Stimulated activated naive CD4-positive, alpha-beta T cell treated with Interleukin-2 at 50 U/mL for 16 hours (primary cell): ENCODE data around the gene DNASE1L3.
"Not testable (repeated sequence)": the region's sequence is repeated elsewhere in the genome, so short reads cannot be mapped to it uniquely, and the experiment has no call there.

Experiments
- DNase-seq: peaks from one replicate; lab custom pipeline; 2025; lab: John Stamatoyannopoulos, UW

The DNASE1L3 gene

DNA sequence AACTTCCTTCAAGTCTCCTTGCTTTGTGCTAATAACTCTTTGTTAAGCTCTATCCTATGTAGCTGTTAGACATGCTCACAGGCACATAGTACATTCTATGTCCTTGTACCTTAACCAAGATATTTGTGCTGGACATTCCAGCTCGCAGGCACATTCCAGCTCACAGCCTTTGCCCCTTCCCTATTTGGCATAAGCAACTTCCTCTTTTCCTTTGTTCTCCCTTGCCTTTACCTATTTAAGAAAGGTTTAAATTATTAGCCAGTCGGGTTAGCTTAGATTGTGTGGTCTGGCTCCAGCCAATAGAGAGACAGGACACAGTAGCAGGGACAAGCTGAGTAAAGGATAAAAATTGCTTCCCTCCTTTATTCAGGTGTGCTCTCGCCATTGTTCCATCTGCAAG is 9.3 kb downstream of the DNASE1L3 start:
- DNase-seq: not testable (repeated sequence)

DNA sequence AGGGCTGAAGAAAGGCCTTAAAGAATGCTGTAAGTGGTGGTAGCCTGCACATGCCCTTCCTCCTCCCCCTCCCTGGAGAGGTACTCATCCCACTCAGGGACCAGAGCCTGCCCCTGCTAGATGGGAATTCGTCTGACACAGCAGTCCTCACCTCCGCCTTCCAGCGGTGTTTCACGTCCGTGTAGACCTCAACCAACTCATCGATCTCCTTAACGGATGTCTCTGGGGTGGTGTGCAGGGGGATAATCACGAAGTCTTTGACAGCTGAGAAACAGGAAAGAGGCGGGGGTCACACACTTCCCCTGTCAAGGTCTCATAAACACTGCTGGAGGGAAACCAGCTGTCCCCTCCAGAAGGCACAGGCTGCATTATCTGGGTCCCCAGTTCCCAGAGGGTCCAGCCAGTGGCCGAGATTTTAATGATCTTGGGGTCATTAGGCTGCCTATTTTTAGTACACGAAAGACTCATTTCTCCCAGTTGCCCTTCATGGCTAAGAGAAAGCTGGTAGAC is 9.9 kb downstream of the DNASE1L3 start:
- no peak for DNase-seq

DNA sequence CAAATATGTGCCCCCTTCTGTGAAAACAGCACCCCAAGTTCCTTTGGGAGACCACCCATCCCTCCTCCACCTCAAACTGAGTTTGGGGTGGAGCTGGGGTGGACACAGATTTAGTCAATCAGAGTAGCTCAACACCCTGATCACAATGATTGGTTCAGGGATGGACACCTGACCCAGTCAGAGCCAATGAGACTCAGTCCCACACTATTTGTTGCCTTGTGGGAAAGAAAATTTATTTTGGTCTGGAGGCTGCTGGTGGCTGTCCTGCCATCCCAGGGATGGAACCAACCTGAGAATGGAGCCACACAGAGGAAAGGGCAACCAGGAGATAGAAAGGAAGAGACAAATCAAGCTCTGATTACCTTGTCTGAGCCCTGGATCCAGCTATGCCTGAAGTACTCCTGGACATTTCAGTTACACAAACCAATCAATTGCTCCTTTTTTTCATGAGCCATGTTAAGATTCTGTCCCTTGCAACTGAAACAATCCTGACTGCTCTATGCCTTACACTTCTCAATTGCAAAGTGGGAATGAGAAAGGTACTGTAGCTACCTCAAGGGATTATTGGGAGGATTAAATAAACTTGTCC is 10.6 kb downstream of the DNASE1L3 start:
- no peak for DNase-seq

DNA sequence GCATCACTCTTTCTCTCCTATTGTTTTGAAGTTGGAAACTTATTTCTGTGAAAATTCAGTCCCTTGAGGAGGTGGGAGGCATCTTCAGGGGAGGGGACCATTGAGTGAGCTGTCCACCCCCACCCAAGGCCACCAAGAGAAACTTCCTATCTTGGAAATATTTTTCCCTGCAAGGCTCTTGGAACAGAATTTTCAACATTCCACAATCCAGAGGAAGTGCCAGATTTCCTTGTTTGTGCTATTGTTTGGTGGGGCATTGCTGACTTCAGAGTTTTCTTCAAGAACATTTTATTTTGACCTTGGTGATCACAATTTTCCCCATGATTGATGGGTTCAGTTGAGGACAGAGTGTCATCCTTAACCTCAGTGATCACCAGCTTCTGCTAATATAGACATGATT is 12.0 kb downstream of the DNASE1L3 start:
- DNase-seq: no peak

DNA sequence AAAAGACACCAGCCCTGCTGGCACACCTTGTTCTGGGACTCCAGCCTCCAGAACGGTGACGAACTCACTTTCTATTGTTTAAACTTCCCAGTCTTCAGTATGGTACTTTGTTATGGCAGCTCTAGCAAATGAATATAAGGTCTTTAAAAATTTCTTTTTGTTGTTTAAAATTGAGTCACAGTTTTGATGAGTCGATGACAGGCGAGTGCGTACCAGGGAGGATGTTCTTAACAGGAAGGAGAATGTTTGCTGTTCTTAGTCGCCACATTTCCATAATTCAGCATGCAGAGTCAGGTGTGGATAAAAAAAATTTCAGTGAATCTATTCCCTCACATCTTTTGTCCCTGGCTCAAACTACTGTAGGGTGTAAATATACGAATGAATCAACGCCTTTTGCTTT is 12.4 kb downstream of the DNASE1L3 start:
- DNase-seq: no peak

DNA sequence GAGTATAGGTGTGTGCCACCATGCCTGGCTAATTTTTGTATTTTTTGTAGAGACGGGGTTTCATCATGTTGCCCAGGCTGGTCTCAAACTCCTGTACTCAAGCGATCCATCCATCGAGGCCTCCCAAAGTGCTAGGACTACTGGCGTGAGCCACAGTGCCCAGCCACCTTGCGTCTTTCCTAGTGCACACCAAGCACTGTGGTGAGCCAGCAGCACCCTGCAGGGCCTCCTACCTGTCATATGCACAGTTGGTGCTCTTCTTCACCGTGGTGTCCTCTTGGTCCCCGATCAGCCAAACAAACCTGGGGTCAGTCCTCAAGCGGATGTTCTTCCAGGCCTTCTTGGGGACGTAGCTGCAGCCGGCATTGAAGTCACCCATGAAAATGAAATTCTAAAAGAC is 13.2 kb downstream of the DNASE1L3 start:
- no peak for DNase-seq

DNA sequence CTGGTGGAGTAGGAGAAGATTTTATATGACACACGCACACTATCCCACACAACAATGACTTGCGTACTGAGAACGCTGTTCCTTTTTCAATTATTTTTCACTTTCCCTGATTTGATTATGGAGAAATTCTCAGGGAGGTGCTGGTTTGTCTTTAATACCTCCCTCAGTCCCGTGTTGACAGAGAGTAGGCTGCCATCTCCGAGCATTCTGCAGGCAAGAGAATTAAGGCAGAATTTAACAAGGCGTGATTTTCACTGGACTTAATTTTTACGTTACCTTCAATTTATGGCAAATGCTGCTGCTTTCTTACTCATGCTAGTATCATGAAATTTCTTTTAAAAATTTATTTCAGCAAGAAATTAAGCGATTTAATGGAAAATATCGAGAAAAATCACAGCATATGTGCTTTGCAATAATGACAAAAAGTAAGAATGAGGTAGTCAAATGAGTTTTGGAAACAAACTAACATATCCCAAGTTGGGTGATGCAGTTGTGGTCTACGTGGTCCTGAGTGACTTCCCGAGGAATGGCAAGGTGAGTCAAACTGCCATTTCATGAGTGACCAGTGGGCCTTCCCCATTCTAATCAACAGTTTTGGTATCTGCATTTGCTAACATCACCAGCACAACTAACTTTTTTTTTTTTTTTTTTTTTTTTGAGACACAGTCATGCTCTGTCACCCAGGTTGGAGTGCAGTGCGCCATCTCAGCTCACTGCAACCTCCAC is 16.9 kb downstream of the DNASE1L3 start:
- DNase-seq: no peak

DNA sequence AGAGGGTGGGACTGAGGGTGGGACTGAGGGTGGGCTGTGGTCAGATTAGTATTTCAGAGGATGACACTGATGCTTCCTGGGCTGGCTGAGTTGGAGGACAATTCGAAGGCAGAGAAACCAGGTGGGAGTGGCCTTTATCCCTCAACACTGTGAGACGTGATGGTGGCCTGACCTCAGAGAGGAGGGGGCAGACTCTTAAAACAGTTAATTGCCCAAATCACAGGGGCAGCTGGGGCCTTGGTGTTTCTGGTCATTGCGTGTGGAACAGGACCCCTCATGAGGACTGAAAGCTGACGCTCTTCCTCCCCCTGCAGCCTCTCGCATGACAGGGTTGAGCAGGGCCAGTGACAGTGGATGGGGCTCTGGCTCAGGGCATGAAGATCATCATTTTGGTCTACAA is 18.7 kb downstream of the DNASE1L3 start:
- no peak for DNase-seq

DNA sequence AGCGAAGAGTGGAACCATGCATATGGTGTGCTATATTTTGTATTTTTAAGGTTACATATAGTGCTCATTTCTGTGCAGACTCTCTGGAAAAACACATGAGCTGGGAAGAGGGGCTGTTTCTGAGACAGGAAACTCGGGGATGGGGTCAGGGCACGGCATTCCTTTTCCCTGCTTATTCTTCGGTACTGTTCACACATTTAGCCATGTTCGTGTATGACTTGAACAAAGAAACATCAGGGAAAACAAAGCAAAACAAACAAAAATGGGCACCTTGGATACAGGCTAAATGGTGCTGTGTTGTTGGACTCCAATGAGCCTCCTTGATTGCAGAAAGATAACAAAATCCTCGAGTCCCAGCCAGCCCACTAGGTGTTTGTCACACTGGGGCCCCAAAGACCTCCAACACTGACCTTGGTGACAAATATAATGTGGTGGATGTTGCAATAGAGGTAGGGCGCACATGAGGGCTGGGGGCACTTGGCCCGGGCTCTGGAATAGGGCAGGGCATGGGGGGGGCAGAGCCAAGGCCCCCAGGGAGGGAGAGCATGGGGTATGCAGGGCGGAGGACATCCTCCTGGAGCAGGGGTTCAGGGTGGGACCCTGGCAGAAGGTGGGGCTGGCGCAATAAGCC is 19.3 kb downstream of the DNASE1L3 start:
- no peak for DNase-seq

DNA sequence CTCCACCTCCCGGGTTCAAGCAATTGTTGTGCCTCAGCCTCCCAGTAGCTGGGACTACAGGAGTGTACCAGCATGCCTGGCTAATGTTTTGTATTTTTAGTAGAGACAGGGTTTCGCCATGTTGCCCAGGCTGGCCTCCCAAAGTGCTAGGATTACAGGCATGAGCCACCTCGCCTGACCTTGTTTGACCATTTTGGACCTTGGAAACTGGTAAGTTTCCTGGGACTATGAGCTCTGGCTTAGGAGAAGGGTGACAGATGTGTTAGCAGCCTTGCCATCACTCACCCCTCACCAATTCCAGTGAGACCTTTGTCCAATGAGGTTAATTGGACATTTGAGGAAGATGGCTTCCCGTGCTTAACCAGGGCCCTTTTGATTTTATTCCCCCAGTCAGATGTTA is 19.9 kb downstream of the DNASE1L3 start:
- no peak for DNase-seq

DNA sequence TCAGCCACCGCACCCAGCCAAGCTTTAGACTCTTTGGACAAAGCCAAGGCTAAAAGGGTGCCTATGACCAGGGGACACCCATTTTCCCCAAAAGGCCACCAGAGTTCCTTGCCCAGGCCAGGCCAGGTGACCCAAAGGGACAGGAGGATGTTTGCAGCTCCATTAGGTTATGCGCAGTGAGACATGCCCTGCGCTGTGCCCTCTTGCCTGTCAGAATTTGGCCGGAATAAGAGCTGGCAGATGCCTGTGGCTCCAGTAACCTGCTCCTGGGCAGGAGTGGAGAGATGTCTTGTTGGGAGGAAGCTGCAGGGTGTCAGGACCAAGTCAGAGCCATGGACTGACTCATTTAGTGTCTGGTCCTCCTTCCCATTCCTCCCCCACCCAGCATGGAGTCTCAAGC is 20.5 kb downstream of the DNASE1L3 start:
- no peak for DNase-seq

DNA sequence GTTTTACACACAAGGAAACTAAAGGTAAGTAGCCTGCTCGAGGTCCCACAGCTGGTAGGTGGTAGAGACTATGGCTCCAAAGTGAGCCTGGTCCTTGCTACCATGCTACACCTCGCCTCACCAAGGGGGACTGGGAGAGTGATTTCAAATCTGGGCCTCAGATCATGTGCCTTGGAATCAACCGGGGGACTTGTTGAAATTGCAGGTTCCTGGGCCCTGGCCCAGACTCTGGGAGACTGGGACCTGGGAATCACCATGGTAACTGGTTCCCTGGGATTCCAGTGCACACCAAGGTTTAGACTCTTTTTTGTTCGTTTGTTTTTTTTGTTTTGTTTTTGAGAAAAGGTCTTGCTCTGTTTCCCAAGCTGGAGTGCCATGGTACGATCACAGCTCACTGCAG is 21.1 kb downstream of the DNASE1L3 start:
- no peak for DNase-seq

DNA sequence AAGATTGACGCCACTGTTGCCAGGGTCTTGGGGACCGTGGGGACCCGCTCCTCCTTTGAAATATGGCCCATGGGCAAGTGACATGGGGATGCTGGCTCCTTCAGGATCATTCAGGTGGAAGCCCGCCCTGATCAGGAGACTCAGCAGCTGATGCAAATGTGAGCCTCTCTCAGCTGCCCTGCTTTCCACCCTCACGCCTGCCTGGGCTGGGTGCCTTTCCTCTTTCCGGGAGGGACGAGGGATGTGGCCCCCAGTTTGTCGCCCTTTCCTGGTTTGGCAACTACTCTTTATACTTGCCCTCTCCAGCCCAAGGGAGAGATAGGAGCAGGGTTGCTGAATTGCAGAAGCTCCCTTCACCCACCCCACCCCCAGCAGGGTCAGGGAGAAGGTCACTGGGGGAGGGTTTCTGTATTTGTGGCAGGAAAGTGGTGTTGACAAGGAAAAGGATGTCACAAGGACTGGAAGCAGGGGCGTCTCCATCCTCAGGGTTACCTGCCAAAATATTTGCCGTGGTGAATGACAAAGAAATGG is 21.8 kb downstream of the DNASE1L3 start:
- no peak for DNase-seq

DNA sequence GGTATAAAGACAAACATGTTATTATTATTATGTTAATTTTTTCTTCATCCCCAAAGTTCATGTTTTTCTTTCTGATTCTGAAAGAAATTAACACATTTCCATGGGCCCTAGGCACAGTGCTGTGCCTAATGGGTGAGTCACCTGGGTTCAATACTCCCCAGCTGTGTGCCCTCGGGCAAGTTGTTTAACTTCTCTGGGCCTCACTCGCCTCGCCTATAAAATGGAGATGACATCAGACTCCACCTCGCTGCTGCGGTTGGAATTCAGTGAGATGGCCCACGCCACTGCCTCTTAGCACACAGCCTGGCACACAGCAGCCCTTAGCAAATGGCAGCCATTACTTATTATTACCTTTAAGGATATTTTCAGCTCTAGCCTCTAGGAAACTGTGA is 22.6 kb downstream of the DNASE1L3 start:
- no peak for DNase-seq

DNA sequence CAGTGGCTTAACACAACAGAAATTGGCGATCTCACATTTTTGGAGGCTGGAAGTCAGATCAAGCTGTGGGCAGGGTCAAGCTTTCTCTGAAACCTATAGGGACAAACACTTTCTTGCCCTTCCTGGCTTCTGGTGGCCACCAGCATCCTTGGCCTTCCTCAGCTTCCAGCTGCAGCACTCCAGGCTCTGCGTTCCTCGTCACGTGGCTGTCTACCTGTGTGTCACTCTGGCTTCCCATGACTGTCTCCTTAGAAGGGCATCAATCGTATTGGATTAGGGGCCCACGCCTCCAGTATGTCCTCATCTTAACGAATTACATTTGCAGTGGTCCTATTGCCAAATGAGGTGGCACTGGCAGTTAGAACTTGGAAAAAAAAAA is 25.8 kb downstream of the DNASE1L3 start:
- DNase-seq: no peak

DNA sequence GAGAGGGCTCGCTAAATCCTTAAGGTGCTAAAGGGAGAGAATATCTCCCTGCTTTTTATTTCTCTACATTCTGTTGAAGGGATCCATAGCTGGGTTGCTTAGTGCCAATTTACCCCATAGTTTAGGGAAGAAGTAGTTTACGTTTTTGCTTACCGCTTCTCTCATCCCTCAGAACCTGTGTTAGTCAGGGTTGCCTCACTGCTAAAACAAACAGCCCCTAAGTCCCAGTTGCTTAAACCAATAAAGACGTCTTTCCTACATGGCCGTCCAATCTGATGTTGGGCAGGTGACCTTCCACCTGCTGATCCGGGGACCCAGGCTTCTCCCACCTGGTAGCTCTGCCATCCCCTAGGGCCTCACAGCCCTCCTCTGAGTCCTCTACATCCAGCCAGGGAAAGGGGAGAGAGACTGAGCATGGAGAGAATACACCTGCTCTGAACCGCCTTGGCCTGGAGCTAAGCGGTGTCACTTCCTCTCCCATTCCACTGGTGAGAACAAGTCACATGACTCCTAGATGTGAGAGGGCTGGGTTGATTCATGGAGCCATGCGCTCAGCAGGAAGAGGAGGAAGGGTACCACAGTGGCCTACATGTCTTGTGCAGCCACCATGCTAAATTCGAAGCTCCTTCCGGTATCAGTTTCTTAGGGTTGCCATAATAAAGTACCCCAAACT is 26.3 kb downstream of the DNASE1L3 start:
- DNase-seq: no peak

DNA sequence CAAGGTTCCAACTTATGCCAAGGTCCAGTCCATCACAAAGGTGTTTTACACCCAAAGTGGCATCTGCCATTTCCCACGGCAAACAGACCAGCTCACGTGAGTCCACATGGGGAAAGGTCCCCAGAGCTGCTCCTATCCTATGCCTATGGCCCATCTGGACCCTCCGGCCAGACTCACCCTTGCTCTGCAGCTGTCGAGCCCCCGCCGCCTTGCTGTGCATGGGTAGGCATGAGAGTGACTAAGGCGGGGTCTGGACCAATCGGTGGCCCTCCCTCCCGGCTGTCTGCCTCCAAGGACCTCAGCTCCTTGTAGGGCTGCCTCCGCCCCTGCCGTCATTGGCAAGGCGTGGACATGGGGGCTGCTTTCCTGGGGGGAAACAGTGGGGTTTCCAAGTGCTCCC is 26.9 kb downstream of the DNASE1L3 start:
- no peak for DNase-seq

DNA sequence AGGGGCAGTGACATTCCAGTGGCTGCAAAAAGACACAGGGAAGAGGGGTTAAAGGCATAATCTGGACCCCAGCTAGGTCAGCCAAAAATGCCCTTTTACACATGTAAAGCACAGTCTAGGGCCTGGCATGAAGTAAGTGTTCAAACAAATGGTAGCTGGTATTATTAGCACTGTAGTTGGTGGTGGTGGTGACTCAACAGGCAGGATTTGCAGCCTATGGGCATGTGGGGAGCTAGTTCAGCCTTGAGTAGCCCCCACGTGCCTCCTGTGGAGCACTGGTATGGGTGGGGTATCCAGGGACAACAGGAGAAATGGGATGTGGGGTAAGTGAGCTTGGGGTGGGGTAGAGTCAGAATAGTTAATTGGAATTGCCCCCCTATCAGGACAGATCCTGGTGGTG is 27.6 kb downstream of the DNASE1L3 start:
- DNase-seq: no peak

DNA sequence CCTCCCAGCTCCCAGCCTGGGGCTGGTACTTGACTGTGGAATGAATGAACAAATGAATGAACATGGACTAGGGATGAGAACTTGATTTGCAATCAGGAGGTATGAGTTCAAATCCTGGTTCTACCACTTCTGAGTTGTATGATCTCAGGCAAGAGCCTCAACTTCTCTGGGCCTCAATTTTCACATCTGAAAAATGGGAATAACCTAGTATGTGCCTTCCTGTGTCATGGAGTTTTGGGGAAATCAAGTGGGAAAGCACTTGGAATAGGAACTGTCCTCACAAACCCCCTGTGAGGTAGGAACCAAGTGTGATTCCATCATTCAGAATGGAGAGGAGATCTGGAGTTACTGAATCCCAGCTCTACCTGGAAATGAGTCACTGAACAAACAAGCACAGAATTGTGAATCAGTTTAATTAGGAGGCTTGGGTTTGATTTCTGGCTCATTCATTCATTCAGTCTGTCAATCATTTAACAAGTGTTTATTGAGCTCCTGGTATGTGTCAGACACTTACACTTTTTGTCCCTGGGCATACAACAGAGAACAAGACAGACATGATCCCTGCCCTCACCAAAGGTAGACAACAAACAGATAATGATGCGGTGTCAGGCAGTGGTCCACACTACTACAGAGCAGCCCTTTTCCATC is 29.7 kb downstream of the DNASE1L3 start:
- no peak for DNase-seq

DNA sequence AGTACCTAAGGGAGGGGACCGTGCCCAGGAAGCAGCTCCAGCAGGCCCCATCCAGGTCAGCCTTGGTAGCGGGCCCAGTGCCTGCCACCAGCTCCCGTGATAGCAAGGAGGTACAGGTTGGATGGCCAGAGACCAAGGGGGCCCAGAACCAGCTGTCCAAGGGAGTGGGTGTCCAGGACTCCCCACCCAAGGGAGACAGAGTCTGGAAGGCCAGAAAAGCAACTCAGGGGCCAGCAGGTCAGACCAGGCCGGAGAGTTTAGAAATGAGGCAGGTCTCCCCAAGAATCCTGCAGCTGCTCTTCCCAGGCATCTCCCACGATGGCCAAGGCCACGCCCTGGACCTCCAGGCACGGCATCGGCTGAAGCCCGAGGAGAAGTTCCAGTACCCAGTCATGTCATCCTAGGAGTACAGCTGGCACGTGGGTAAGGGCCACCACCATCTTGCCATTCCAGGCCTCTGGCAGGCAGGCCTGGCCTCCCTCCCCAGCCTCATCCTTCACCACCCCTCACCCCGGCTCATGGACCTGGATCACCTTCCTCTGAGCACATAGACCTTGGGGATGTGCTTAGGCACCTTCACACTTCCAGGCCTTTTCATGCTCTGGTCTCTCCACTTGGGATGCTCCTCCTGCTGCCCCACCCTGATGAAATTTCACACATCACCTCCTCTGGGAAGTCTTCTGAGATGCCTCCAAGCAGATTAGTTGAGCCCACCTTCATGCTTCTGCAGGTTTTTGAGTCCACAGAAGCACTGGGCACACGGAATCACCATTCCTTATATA is 30.5 kb downstream of the DNASE1L3 start:
- DNase-seq: no peak
